KMS-11 (cell line): ENCODE data around the gene PIM1.

Source experiments
- H2AFZ ChIP-seq: fragments of 200-600 bp; sonication (generic); 2 replicates; pipeline ENCODE4 v1.6.1; 2016; ENCODE audit warnings: antibody characterized with exemption, mixed run types, low read depth
- H3K27ac ChIP-seq: fragments of 200-600 bp; sonication (generic); 2 replicates; pipeline ENCODE4 v1.6.1; 2016; ENCODE audit warnings: mild to moderate bottlenecking, mixed run types
- H3K27me3 ChIP-seq: fragments of 200-600 bp; sonication (generic); 2 replicates; pipeline ENCODE4 v1.6.1; 2017; ENCODE audit warnings: mild to moderate bottlenecking, low read depth, mixed run types, moderate library complexity; ENCODE audit not compliant: insufficient read depth
- H3K36me3 ChIP-seq: fragments of 200-600 bp; sonication (generic); 2 replicates; pipeline ENCODE4 v1.6.1; 2017; ENCODE audit warnings: mild to moderate bottlenecking, mixed run types; ENCODE audit not compliant: insufficient read depth
- H3K4me1 ChIP-seq: fragments of 200-600 bp; sonication (generic); 2 replicates; pipeline ENCODE4 v1.6.1; 2016; ENCODE audit warnings: mild to moderate bottlenecking, low read depth, mixed run types; ENCODE audit not compliant: poor library complexity, severe bottlenecking
- H3K4me2 ChIP-seq: fragments of 200-600 bp; sonication (generic); 2 replicates; pipeline ENCODE4 v1.7.0; 2016; ENCODE audit warnings: mild to moderate bottlenecking, mixed run types
- H3K4me3 ChIP-seq: fragments of 200-600 bp; sonication (generic); IDR thresholded peaks from 2 replicates; pipeline ENCODE4 v1.6.1; 2017; ENCODE audit warnings: low read depth, low read length, mixed read lengths; ENCODE audit not compliant: insufficient read depth
- H3K79me2 ChIP-seq: fragments of 200-600 bp; sonication (generic); 2 replicates; pipeline ENCODE4 v1.6.1; 2016; ENCODE audit warnings: low read depth, mixed run types; ENCODE audit not compliant: insufficient read depth
- H3K9ac ChIP-seq: fragments of 200-600 bp; sonication (generic); 2 replicates; pipeline ENCODE4 v1.6.1; 2016; ENCODE audit warnings: mild to moderate bottlenecking, mixed run types
- H4K20me1 ChIP-seq: fragments of 200-600 bp; sonication (generic); 2 replicates; pipeline ENCODE4 v1.6.1; 2016; ENCODE audit warnings: mild to moderate bottlenecking, mixed run types; ENCODE audit not compliant: insufficient read depth
- TF ChIP-seq, protein P1 (sequence below): fragments of 200-600 bp; sonication (generic); conservative IDR thresholded peaks from 2 replicates; pipeline ENCODE4 v1.6.1; 2017; ENCODE audit warnings: low read depth, mild to moderate bottlenecking, antibody characterized with exemption, low read length, moderate library complexity, mixed read lengths

Gene PIM1

DNA sequence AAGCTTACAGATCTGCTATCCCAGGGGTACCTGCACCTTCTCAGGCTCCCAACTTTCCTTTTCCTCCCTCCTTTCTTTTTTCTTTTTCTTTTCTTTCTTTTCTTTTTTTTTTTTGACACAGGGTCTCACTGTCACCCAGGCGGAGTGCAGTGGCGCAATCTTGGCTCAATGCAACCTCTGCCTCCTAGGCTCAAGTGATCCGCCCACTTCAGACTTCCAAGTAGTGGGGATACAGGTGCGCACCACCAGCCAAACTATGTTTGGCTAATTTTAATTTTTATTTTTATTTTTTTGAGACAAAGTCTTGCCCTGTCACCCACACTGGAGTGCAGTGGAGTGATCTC lies 36.0 kb downstream of the PIM1 start:
- Histone ChIP-seq H3K4me1 (peaks cover 10% of the 10 kb centered on the region), H4K20me1 (no peaks in the 10 kb centered on the region), H3K9ac (no peak overlapping the region), H3K4me2 (no peak overlapping the region), H3K4me3 (no peak overlapping the region), H3K79me2 (no peaks in the 10 kb centered on the region), H3K36me3 (no peaks in the 10 kb centered on the region), H3K27ac (no peak overlapping the region), H3K27me3 (no peaks in the 10 kb centered on the region), H2AFZ (no peak overlapping the region)
- TF ChIP-seq, protein P1, sequence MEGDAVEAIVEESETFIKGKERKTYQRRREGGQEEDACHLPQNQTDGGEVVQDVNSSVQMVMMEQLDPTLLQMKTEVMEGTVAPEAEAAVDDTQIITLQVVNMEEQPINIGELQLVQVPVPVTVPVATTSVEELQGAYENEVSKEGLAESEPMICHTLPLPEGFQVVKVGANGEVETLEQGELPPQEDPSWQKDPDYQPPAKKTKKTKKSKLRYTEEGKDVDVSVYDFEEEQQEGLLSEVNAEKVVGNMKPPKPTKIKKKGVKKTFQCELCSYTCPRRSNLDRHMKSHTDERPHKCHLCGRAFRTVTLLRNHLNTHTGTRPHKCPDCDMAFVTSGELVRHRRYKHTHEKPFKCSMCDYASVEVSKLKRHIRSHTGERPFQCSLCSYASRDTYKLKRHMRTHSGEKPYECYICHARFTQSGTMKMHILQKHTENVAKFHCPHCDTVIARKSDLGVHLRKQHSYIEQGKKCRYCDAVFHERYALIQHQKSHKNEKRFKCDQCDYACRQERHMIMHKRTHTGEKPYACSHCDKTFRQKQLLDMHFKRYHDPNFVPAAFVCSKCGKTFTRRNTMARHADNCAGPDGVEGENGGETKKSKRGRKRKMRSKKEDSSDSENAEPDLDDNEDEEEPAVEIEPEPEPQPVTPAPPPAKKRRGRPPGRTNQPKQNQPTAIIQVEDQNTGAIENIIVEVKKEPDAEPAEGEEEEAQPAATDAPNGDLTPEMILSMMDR = no peak

DNA sequence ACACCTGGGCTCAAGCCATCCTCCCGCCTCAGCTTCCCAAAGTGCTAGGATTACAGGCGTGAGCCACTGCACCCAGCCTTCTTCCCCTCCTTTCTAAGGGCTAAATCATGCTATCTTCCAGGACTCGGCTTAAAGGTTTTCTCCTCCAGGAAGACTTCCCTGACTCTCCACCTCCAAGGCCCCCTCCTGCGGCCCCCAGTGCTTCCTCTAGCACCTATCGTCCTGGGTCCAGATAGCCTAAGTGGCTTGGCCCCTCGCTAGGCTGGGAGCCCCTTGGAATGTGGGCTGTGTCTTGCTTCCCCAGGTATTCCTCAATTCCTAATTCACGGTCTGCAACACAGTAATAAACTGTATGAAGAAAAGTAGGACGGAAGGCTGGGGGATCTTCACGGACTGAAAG lies 36.7 kb downstream of the PIM1 start:
- H3K27me3 ChIP-seq = no peaks in the 10 kb centered on the region
- TF ChIP-seq, protein P1 = no peak
- no peaks in the 10 kb centered on the region for H4K20me1 ChIP-seq
- no peak overlapping the region for H3K9ac ChIP-seq
- H3K79me2 ChIP-seq = no peaks in the 10 kb centered on the region
- H3K4me1 ChIP-seq = peaks cover 10% of the 10 kb centered on the region
- H3K36me3 ChIP-seq = no peaks in the 10 kb centered on the region
- H2AFZ ChIP-seq = no peak overlapping the region
- no peak overlapping the region for H3K4me3 ChIP-seq
- H3K4me2 ChIP-seq = no peak overlapping the region
- H3K27ac ChIP-seq = no peak overlapping the region

DNA sequence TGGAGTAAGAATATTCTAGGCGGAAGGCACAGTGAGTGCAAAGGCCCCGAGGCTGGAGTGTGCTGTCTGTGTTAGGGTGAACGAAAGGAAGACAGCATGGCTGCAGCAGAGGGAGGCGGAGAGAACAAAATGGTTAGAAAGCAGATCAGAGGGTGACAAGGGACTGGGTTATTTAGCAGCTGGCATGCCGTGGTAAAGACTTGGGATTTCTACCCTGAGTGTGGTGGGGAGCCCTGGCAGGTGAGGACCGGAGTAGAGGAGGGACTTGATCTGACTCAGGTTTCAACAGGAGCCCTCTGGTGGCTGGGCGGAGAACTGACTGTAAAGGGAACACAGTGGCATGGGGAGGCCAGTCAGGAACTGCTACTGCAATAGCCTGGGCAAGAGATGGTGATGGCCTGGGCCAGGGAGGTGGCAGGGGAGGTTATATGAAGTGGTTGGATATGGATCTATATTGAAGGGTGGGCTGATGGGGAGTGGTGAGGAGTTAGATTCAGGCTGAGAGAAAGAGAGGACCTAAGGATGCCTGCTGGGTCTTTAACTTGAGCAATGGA lies 38.0 kb downstream of the PIM1 start:
- Histone ChIP-seq H3K79me2 (no peaks in the 10 kb centered on the region), H3K36me3 (no peaks in the 10 kb centered on the region), H2AFZ (peak overlapping the region; percentile 60; the same call in 1 of the 2 replicates), H3K4me2 (no peak overlapping the region; the same call in 1 of the 2 replicates), H3K4me1 (peaks cover 10% of the 10 kb centered on the region), H3K9ac (no peak overlapping the region), H3K4me3 (no peak overlapping the region), H4K20me1 (no peaks in the 10 kb centered on the region), H3K27me3 (no peaks in the 10 kb centered on the region), H3K27ac (no peak overlapping the region)
- TF ChIP-seq, protein P1 = peak; percentile 87

DNA sequence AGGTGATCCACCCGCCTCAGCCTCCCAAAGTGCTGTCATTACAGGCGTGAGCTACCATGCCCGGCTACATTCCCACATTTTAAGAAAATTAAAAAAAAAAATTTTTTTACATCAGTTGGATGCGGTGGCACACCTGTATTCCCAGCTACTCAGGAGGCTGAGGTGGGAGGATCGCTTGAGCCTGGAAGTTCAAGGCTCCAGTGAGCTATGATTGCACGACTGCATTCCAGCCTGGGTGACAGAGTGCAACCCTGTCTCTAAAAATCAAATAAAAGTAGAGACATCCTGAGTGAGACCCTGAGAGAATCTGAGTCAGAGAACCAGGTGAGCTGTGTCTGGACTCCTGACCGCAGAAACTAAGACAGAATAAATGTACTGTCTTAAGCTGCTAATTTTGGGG lies 38.8 kb downstream of the PIM1 start:
- H2AFZ ChIP-seq = no peak overlapping the region
- no peaks in the 10 kb centered on the region for H3K79me2 ChIP-seq
- no peak overlapping the region for H3K27ac ChIP-seq
- TF ChIP-seq, protein P1 = no peak
- no peaks in the 10 kb centered on the region for H3K27me3 ChIP-seq
- peaks cover 10% of the 10 kb centered on the region for H3K4me1 ChIP-seq
- no peak overlapping the region for H3K4me3 ChIP-seq
- no peaks in the 10 kb centered on the region for H3K36me3 ChIP-seq
- no peaks in the 10 kb centered on the region for H4K20me1 ChIP-seq
- no peak overlapping the region for H3K9ac ChIP-seq
- no peak overlapping the region for H3K4me2 ChIP-seq
